Upper lobe of left lung (tissue), 6 donors: Measurements from ENCODE around the gene BTBD9. TPM values are rescaled to one million over a fixed set of nuclear protein-coding genes. Genes with fewer than 3 reads are reported as not detected.
A peak's percentile ranks its signal among the peaks of the same experiment; 100 is the strongest.

ENCODE experiments used
- ATAC-seq, 2 donors: fragments of 200-7000 bp; cut with Tn5 transposase; one replicate each; pipeline ENCODE4 v1.9.1; 2022; ENCODE audit warnings: mild to moderate bottlenecking in 2 of 2, moderate library complexity in 2 of 2; ENCODE audit not compliant: low FRiP score in 2 of 2
- DNase-seq, 2 donors: peaks; one replicate each; pipeline ENCODE4 v3.0.0-alpha.2; 2019 to 2020
- H3K27ac ChIP-seq, 4 donors: fragments of 200-600 bp; sonication (generic); one replicate each; pipeline ENCODE4 v1.5.1; 2016 to 2019
- H3K27me3 ChIP-seq, 4 donors: fragments of 200-600 bp; sonication (generic); one replicate each; pipeline ENCODE4 v1.5.1; 2017 to 2019
- H3K36me3 ChIP-seq, 4 donors: fragments of 200-600 bp; sonication (generic); one replicate each; pipeline ENCODE4 v1.5.1; 2016 to 2019
- H3K4me1 ChIP-seq, 4 donors: fragments of 200-600 bp; sonication (generic); one replicate each; pipeline ENCODE4 v1.5.1; 2018 to 2019
- H3K4me3 ChIP-seq, 4 donors: fragments of 200-600 bp; sonication (generic); one replicate each; pipeline ENCODE4 v1.5.1; 2017 to 2019; ENCODE audit warnings: mild to moderate bottlenecking in 2 of 4, moderate library complexity in 1 of 4
- H3K9me3 ChIP-seq, 4 donors: fragments of 200-600 bp; sonication (generic); one replicate each; pipeline ENCODE4 v1.5.1; 2018 to 2019
- CTCF ChIP-seq, 6 experiments: fragments of 450-650 bp in 4 of 6; fragments of 200-600 bp in 2 of 6; sonication (generic) in 2 of 6; IDR thresholded peaks; one replicate each; pipeline ENCODE4 v1.5.1; 2016 to 2019; ENCODE audit warnings: antibody characterized with exemption in 6 of 6
- EP300 ChIP-seq, 4 donors: sonication (generic); formaldehyde crosslinking; IDR thresholded peaks; one replicate each; pipeline ENCODE4 v1.5.1; 2017; ENCODE audit warnings: antibody characterized with exemption in 4 of 4, control low read depth in 2 of 4
- POLR2A ChIP-seq, 4 donors: fragments of 450-650 bp; IDR thresholded peaks; one replicate each; pipeline ENCODE4 v1.5.1; 2016 to 2017; ENCODE audit warnings: antibody characterized with exemption in 4 of 4, mild to moderate bottlenecking in 2 of 4
- POLR2AphosphoS5 ChIP-seq, 2 donors: sonication (generic); formaldehyde crosslinking; IDR thresholded peaks; one replicate each; pipeline ENCODE4 v1.5.1; 2017; ENCODE audit warnings: antibody characterized with exemption in 2 of 2
- WGBS, 2 donors: methylation state at CpG; one replicate each; pipeline ENCODE4 v1.1.5; 2017 to 2018; 5-methylcytosine and 5-hydroxymethylcytosine counted together
- total RNA-seq, 6 donors: library from RNA; depleted of rRNA in 4 of 6; stranded (reverse); fragments of >200 nt in 4 of 6; gene quantifications; one replicate each; pipeline versions ENCODE4 v1.1.0 to v1.2.1, GENCODE V29; 2016 to 2021
- donor health status: DM: no; HTN: no; CAD: no; lungs with moderate emphysema.
- donor health status: DM: no; HTN: yes; CAD: no; lungs with severe emphysema.

BTBD9 gene
- total RNA-seq, 6 donors from 2014 or later = 18.2 to 60.8 (median 44.9) TPM

- Histone ChIP-seq H3K27me3 (no peaks in the 10 kb centered on the region), H3K4me3 (no peak overlapping the region), H3K9me3 (no peaks in the 10 kb centered on the region), H3K36me3 (peaks cover 0 to 3% (median 0%) of the 10 kb centered on the region in 4 donors), H3K4me1 (no peaks in the 10 kb centered on the region), H3K27ac (no peak overlapping the region)
- WGBS, 2 donors = 84% methylated on average over 6 of the region's 8 CpGs; no CpG with 5 or more reads in 1 of the 2 donors
- no peak for ATAC-seq
- TF ChIP-seq POLR2A (IDR thresholded peaks at IDR 0.05) = no peak
- no peak for TF ChIP-seq EP300 (IDR thresholded peaks at IDR 0.05)
- TF ChIP-seq CTCF (IDR thresholded peaks at IDR 0.05) = no peak
- TF ChIP-seq POLR2AphosphoS5 (IDR thresholded peaks at IDR 0.05) = no peak
- no peak for DNase-seq
Observed at GRCh38 chr6:38168699-38169098, 471.0 kb downstream of the BTBD9 start.

GRCh38 chr6:38168126-38168525 lies 471.6 kb downstream of the BTBD9 start:
- DNase-seq (peak in 1 of 2 donors; percentile 75), ATAC-seq (no peak)
- 80 to 93% methylated on average over 2 to 13 of the region's 13 CpGs for WGBS, 2 donors
- H3K36me3 ChIP-seq = no peaks in the 10 kb centered on the region
- TF ChIP-seq POLR2AphosphoS5 (IDR thresholded peaks at IDR 0.05) = no peak
- TF ChIP-seq CTCF (IDR thresholded peaks at IDR 0.05) = no peak
- no peak for TF ChIP-seq EP300 (IDR thresholded peaks at IDR 0.05)
- no peak for TF ChIP-seq POLR2A (IDR thresholded peaks at IDR 0.05)
- H3K4me3 ChIP-seq = no peak overlapping the region
- no peaks in the 10 kb centered on the region for H3K9me3 ChIP-seq
- no peaks in the 10 kb centered on the region for H3K27me3 ChIP-seq
- H3K4me1 ChIP-seq = no peaks in the 10 kb centered on the region
- no peak overlapping the region for H3K27ac ChIP-seq

GRCh38 chr6:38167598-38167997 lies 472.1 kb downstream of the BTBD9 start:
- Histone ChIP-seq H3K4me1 (no peaks in the 10 kb centered on the region), H3K27ac (no peak overlapping the region), H3K4me3 (no peak overlapping the region), H3K27me3 (no peaks in the 10 kb centered on the region), H3K9me3 (no peaks in the 10 kb centered on the region), H3K36me3 (no peaks in the 10 kb centered on the region)
- no peak for ATAC-seq
- DNase-seq = no peak
- TF ChIP-seq CTCF (IDR thresholded peaks at IDR 0.05) (no peak), POLR2AphosphoS5 (IDR thresholded peaks at IDR 0.05) (no peak), POLR2A (IDR thresholded peaks at IDR 0.05) (no peak), EP300 (IDR thresholded peaks at IDR 0.05) (no peak)
- WGBS, 2 donors = 88 to 94% methylated on average over 7 to 11 of the region's 11 CpGs

GRCh38 chr6:38166411-38167240 lies 473.1 kb downstream of the BTBD9 start:
- no peaks in the 10 kb centered on the region for H3K4me1 ChIP-seq
- ATAC-seq (no peak), DNase-seq (peak in 1 of 2 donors; percentile 52)
- H3K27ac ChIP-seq = no peak overlapping the region
- H3K36me3 ChIP-seq = no peaks in the 10 kb centered on the region
- H3K9me3 ChIP-seq = no peaks in the 10 kb centered on the region
- no peaks in the 10 kb centered on the region for H3K27me3 ChIP-seq
- 77% methylated on average over 19 to 20 of the region's 32 CpGs for WGBS, 2 donors
- no peak overlapping the region for H3K4me3 ChIP-seq
- no peak for TF ChIP-seq EP300 (IDR thresholded peaks at IDR 0.05)
- no peak for TF ChIP-seq POLR2AphosphoS5 (IDR thresholded peaks at IDR 0.05)

- ATAC-seq (no peak), DNase-seq (peak in 1 of 2 donors; percentile 50)
- 93% methylated on average over 12 to 14 of the region's 14 CpGs for WGBS, 2 donors
- Histone ChIP-seq H3K36me3 (no peaks in the 10 kb centered on the region), H3K4me3 (no peak overlapping the region), H3K9me3 (no peaks in the 10 kb centered on the region), H3K4me1 (no peaks in the 10 kb centered on the region), H3K27ac (no peak overlapping the region), H3K27me3 (no peaks in the 10 kb centered on the region)
- no peak for TF ChIP-seq POLR2A (IDR thresholded peaks at IDR 0.05)
- no peak for TF ChIP-seq EP300 (IDR thresholded peaks at IDR 0.05)
- no peak for TF ChIP-seq CTCF (IDR thresholded peaks at IDR 0.05)
- no peak for TF ChIP-seq POLR2AphosphoS5 (IDR thresholded peaks at IDR 0.05)
Observed at GRCh38 chr6:38164671-38165108, 475.0 kb downstream of the BTBD9 start.
